Stimulated activated CD4-positive, alpha-beta T cell treated with anti-CD3 and anti-CD28 coated beads, Interleukin-1b, Interleukin-23, amount 100 ng/mL, for 1 hour (primary cell): Measurements from ENCODE around the gene SELE.

Source experiments
- DNase-seq, 2 donors: peaks; one replicate each; pipeline ENCODE4 v3.0.0-alpha.2; 2020; ENCODE audit warnings: low read depth in 2 of 2

The SELE gene, protein sequence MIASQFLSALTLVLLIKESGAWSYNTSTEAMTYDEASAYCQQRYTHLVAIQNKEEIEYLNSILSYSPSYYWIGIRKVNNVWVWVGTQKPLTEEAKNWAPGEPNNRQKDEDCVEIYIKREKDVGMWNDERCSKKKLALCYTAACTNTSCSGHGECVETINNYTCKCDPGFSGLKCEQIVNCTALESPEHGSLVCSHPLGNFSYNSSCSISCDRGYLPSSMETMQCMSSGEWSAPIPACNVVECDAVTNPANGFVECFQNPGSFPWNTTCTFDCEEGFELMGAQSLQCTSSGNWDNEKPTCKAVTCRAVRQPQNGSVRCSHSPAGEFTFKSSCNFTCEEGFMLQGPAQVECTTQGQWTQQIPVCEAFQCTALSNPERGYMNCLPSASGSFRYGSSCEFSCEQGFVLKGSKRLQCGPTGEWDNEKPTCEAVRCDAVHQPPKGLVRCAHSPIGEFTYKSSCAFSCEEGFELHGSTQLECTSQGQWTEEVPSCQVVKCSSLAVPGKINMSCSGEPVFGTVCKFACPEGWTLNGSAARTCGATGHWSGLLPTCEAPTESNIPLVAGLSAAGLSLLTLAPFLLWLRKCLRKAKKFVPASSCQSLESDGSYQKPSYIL

DNA sequence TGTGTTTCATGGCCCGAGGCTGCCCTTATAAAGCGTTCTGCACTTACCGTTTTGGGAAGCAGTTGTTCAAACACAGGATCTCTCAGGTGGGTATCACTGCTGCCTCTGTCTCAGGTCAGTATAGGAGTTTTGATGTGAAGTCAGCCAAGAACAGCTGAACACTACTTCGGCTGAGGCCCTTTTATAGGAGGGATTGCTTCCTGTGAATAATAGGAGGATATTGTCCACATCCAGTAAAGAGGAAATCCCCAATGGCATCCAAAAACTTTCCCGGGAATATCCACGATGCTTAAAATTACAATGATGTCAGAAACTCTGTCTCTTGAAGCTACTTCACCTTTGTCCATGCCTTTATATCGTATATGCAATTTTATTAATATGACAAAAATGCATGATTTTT lies at the start of gene SELE:
SELE (minus strand) TSS at position 156 of the 400 bp plus-strand sequence. CDS start 467 bp downstream, outside the sequence.
- DNase-seq, result no peak

DNA sequence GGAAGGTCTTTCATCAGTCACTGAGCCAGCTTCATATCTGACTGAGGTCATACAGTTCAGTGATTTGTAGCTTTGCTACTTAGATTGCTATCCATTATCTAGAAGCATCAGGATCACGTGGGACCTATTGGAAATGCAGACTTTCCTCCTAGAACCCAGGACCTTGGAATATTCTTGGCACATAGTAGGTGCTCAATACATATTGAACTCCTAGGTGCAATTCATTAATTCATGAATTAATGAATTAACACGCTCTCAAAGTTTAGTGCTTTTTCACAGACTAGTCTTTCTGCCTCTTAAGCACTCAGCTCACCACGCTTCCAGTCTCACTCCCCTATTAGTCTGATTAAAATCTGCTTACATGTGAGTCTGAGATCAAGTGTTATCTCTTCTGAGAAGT lies 48.7 kb upstream of the SELE start:
- DNase-seq, result no peak

DNA sequence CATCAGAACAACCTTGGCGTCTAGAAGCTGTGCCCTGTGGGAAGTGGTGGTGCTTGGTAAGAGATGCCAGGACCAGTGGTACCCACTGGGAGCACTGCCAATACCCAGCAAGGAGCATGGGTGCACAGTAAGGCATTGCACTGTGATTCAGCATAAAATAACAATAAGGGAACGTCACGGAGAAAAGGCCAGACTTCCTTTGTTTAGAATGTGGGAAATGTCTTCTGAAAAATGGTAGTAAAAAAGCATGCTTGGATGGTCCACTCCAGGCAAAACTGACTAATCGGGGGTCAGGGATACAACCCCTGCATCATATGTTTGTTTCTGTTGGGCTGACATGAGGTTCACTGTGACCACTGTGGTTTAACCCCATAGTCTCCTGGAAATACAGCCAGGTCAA lies 46.1 kb upstream of the SELE start:
- DNase-seq, result no peak

DNA sequence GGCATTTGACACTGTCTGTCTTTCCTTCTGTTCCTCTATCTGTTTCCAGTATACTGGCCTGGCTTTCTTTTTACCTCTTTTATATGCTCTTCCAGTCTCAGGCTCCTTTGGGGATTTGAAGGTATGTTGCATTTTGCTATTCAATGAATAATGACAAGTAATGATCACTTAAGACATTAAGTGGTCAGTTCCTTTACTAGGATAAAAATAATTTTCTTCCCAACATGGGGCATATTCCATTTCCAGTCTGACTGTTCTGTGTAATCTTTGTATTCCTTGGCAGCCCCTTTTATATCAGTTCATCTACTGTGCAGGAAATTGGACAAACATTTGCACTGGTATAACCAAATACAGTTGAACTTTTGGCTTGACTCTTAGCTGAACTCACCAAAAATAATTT lies 45.3 kb upstream of the SELE start:
- no peak for DNase-seq

DNA sequence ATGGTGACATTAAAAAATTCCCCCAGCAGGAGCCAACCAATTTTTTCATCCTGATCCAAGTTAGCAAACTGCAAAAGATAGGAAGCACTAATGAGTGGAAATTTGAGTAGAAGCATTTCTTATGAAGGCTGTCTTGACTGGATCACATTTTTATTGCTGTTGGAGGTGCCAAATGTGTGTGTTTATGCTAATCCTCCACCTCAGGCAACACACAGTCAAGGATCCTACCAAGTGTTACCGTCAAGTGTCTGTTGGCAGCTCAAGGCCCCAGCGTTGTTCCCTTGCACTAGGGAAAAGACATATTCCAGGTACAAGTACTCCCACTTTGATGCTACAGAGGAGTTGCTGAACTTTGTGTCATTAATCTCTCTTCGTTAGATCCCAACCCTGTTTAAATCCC lies 42.6 kb upstream of the SELE start:
- DNase-seq, result no peak

DNA sequence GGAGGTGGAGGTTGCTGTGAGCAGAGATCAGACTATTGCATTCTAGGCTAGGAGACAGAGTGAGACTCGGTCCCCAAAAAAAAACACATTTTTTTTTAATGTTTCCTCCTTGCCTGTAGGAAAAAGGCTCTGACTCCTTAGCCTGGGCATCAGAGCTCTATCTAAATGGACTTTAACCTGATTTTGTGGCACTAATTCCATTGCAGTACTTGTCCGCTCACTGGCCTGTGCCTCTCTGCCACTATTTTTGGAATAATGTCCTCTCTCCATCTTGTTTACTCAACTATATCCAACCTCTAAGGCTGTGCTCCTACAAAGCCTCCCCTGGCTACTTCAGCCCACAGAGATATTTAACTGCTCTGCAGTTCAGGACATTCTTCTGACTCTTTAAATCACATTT lies 34.3 kb upstream of the SELE start:
- no peak for DNase-seq

DNA sequence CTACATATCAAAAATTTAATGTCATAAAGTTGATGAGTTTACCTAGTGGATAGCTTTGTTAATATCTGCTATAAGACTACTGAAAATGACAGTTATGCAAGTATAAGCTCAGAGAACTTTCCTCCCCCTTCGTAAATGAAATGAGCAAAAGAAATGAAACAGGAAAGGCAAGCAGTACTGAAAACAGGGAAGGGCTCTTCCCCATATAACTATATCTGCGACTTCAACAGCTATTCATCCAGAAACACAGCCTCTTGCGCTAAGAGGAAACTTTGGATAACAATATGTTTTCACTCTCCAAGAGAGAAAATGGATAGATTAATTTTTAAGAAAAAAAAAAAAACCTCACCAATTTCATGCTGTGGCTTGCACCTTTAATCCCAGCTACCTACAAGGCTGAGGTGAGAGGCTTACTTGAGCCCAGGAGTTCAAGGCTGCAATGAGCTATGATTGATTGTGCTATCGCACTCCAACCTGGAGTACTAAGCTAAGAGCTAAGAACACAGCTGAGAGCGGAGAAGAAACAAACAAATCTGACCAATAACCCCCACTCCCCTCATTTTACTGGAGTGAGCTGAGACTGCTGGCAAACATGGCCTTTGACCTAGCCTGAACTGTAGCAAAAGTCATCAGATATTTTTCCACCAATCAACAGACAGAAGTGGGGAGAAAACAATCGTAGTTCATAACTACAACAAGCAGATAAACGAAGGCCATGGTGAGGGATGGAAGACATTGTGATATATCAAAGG lies 31.9 kb upstream of the SELE start:
- no peak for DNase-seq

DNA sequence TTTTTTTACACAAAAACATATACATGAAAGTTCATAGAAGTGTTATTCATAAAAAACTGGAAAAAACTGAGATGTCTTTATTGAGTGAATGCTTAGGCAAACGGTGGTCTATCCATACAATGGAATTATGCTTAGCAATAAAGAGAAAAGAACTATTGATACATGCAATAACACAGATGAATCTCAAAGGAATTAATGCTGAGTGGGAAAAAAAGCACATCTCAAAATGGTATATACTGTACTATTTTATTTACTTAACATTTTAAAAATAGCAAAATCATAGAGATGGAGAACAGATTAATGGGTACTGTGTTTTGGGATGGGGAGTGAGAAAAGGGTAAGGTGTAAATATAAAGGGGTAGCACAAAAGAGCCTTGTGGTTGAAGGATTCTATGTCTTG lies 31.0 kb upstream of the SELE start:
- no peak for DNase-seq

DNA sequence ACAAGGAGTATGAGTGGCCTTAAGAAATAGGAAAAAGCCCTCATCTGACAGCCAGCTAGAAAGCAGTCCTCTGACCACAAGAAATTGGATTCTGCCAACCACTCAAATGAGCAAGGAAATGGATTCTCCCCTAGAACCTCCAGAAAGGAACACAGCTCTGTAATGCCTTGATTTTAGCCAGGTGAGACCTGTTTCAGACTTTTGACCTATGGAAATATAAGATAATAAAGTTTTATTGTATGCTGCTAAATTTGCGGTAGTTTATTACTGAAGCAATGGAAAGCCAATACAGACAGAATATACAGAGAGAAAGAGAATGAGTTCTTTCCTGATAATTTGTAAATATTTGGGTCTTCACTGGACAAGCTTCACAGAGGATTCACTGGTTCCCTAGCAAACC lies 28.8 kb upstream of the SELE start:
- no peak for DNase-seq

DNA sequence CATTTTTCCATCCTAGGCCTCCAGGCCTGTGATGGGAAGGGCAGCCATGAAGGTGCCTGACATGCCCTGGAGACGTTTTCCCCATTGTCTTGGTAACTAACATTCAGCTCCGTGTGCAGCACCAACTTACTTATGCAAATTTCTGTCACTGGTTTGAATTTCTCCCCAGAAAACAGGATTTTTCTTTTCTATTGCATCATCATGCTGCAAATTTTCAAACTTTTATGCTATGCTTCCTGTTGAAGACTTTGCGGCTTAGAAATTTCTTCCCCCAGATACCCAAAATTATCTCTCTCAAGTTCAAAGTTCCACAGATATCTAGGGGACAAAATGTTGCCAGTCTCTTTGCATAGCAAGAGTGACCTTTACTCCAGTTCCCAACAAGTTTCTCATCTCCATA lies 25.2 kb upstream of the SELE start:
- no peak for DNase-seq

DNA sequence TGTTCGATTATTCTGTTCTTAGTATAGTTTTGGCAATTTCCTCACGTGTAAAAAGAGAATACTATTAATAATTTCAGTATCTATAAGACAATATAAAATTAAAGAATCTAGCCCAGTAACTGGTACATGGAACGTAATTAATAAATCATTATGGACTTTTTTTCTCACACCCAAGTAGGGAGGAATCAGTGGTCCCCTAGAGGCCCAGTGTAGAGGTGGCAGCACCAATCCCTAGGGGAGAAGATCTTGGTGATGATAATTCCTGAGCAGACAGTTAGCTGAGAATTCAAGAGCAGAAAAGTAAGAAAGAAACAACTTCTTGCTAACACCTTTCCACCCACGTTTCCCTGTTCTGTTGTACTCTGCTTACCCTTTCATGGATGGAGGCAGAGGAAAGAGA lies 19.7 kb upstream of the SELE start:
- no peak for DNase-seq

DNA sequence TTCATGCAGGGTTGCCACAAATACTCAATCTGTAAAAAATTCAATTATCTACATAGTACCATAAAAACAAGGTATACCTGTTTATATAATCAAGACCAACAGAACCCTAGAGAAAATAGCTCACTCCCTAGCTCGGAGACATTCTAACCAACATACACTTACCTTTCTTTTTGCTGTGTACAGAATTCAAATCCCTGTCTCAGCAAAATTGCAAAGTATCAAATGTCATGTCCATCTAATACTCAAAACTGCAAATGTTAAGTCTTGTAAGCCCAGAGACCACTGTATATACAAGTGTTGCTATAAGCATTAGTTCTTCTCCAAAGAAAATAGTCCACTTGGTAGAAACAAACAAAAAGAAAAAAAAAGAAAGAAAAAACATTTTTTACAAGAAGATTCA lies 16.2 kb upstream of the SELE start:
- no peak for DNase-seq

DNA sequence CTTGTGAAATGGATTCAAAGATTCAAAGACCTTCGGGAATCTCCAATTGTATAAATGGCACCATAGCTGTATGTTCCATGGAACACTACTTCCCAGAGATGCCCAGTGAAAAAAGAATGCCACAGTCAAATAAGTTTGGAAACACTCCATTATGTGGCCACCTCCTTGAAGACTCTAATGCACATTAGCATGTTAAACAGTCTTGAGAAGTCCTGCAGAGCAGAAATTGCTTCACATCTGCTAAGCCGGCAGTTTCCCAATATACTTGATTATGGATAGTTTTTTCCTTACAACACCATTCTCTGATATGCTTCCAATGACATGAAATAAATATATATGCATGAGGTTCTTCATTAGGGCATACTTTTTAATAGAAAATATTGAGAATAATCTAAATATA lies 12.7 kb upstream of the SELE start:
- no peak for DNase-seq

DNA sequence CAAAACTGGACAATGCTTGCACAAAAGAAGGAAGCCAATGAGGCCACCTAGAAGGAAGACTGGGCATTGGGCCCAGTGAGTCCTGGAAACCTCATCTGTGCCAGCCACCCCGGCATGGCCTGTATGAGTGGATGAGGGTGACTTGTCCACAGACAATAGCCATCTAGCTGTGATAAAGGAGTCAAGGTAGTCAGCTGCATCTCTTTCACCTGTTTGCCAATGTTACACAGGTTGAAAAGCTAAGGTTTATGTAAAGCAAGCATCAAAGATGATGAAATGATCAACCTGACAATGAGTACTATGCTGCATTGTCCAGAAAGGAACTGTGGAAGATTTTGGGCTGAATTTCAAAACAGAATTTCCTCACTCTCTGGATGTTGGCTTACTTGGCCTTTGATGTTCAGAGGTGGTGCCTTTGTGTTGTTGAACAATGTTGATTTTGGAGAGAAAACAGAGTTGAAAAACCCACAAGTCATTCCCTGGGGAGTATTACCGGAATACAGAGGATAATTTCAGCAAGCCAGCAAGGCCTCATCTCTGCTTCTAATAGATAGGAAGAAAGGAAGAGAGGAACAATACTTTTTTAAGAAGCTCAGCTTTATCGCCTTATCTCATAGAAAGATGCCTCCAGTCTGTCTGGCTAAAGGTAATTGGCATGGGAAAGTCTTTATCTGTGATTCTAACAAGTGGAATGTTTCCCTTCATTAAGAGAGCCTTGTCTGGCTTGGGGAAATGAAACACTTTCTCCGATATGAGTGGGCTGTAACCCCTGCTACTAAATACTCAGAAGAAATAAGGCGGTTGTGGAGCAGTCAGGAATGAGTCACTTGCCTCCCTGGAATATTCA lies 11.4 kb upstream of the SELE start:
- no peak for DNase-seq

DNA sequence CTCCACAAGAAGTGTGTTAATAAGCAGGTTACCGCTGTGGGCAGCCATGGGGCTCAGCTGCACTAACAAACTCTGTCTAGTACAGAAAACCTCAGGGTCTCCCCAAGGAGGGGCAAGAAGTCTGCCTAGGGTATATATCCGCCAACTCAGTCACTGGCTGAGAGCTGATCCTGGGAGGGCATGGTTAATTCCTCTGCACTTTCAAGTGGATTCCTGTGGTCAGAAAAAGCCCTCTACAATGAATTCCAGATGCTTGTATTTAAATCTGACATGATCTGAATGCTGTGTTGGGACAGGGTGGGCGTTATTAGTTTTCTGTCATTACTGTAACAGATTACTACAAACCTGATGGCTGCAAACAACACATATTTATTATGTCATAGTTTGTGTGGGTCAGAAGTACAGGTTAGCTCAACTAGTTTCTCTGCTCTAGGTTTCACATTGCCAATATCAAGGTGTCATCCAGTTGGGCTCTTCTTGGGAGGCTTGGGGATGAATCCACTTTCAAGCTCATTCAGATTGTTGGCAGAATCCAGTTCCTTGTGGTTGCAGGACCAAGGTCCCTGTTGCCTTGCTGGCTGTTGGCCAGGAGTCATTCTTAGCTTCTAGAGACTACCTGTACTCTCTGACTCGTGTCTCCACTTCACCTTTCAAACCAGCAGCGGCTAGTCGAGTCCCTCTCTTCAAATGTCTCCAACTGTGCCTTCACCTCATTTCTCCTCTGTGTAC lies 8.0 kb upstream of the SELE start:
- DNase-seq, result no peak

DNA sequence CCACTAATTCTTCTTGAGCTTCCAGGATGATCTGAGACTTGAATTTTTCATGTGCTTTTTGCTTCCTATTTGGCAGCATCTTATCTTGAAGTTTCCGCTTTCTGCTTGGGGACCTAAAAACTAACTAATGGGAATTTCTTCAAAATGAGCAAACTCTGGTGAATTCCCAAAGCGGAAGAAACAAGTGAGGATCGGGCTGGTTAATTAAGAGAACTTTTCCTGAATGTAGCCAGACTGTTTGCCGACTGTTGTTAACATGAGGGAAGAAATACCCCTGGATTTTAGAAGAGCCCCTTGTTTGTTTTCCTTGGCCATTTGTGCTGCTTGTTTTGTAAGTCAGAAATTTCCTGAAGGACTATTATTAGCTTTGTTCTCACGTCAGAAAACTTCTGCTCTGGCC lies 6.1 kb upstream of the SELE start:
- no peak for DNase-seq

DNA sequence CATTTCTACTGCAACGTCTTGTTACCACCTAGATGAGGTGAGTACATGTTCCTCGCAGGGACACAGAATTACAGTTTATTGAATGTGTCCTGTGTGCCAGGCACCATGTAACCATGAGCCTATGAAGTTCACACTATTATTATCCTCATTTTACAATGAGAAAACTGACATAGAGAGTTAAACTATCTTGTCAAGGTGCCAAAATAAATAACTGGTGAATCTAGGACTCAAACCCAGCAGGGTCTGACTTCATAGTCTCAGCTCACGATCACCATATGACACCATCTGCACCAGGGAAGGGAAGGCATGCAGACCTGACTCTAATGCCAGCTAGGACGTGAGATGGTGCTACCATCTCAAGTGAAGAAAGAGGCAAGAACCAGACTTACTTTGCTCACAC lies 2.4 kb downstream of the SELE start:
- DNase-seq, result no peak

DNA sequence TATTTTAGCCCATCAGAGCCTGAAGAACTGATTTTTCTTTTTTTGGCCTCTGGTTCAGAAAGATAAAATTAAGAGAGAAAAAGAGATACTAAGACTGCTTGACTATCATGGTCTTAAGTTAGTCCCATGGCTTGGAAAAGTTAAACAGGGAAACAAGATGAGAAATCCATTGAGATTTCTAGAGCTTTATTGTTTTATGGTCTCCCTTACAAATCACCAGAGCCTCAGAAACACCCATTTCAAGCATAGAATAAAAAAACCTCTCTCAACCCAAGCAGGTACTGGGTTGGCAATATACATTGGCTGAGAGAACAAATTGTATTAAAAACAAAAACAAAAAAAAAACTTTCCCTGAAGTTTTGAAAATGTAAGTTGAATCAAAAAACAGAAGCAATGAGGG lies 3.9 kb downstream of the SELE start:
- DNase-seq, result no peak

DNA sequence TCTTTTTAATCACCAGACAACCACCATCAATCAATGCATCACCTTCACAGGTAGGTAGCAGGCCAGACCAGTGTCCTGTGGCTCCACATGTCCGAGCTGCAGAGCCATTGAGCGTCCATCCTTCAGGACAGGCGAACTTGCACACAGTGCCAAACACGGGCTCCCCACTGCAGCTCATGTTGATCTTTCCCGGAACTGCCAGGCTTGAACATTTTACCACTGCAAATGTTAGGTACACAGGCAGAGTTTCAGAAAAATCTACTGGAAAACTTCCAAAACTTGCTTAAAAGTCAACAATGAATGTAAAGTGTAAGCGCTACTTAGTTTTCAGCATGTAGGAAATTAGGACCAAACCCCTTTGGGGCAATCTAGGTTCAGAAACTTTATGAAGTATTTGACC lies 6.6 kb downstream of the SELE start:
- no peak for DNase-seq

DNA sequence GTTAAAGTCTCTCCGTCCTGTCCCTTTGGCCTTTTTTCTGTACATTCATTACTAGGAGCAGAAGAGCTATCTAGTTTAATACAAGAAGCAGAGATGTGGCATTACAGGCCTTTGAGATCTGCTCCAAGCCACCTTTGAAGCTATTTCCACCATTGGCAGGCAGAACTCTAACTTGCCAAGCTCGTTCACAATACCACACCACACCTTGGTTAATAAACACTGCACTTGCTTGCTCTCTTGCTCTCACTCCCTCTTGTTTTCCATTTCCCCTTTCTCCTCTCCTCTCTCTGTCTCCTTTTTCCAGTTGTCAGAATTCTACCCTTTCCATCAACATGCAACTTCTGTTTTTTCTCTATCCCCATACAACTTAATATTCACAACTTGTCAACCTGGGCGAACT lies 7.0 kb downstream of the SELE start:
- no peak for DNase-seq

DNA sequence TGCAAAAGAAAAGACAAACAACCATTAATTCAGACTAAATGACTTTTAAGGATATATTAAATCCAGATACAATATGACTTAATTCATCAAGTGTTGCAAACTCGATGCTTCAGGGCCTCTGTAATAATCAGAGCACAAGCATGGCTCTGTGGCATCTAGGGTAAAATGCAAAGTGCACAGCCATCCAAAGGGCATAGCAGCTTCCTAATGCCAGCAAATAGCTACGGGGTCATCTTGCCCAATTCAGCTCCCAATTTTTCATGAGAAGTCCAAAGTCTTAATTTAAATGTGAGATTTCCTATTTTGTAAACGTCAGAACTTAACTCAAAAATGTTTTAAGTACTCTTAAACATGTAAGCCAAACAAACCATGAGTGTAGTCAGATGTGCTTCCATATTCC lies 7.9 kb downstream of the SELE start:
- DNase-seq, result no peak
